Measurements from ENCODE around the gene HMGXB4. TPM values are rescaled to one million over a fixed set of nuclear protein-coding genes. Genes with fewer than 3 reads are reported as not detected.

The HMGXB4 gene
- total RNA-seq, 1 experiment from 2014 or later = 27.2 TPM

- peaks cover 57% of the 10 kb centered on the region for H3K36me3 Mint-ChIP-seq (ENCODE audit: insufficient read depth, unreplicated experiment)
- intact Hi-C loops (cut with micrococcal nuclease) = no loop called here
- TF ChIP-seq CTCF (IDR thresholded peaks at IDR 0.05; ENCODE audit: unreplicated experiment) = no peak
- H3K9me3 Mint-ChIP-seq (ENCODE audit: unreplicated experiment) = no peaks in the 10 kb centered on the region
- ChIA-PET CTCF (no interaction called here), POLR2A (no interaction called here)
- peaks cover 18% of the 10 kb centered on the region for H3K4me1 Mint-ChIP-seq (ENCODE audit: insufficient read depth, unreplicated experiment)
- no TSS peak for BruUV-seq (replicated peaks)
- no peak overlapping the region for H3K27ac Mint-ChIP-seq (ENCODE audit: low read depth, unreplicated experiment)
- H3K27me3 Mint-ChIP-seq (ENCODE audit: insufficient read depth, unreplicated experiment) = no peaks in the 10 kb centered on the region
- H3K4me3 Mint-ChIP-seq (ENCODE audit: unreplicated experiment) = no peak overlapping the region
- DNase-seq (ENCODE audit: unreplicated experiment) = no peak
These were observed 18.7 kb downstream of the HMGXB4 start for GRCh38 chr22:35276019-35276418.

GRCh38 chr22:35288116-35288515 lies 30.8 kb downstream of the HMGXB4 start:
- Mint-ChIP-seq H3K9me3 (ENCODE audit: unreplicated experiment) (no peaks in the 10 kb centered on the region), H3K4me3 (ENCODE audit: unreplicated experiment) (no peak overlapping the region), H3K4me1 (ENCODE audit: insufficient read depth, unreplicated experiment) (no peaks in the 10 kb centered on the region), H3K36me3 (ENCODE audit: insufficient read depth, unreplicated experiment) (peaks cover 73% of the 10 kb centered on the region), H3K27ac (ENCODE audit: low read depth, unreplicated experiment) (no peak overlapping the region), H3K27me3 (ENCODE audit: insufficient read depth, unreplicated experiment) (no peaks in the 10 kb centered on the region)
- CTCF ChIA-PET = no interaction called here
- no peak for TF ChIP-seq CTCF (IDR thresholded peaks at IDR 0.05; ENCODE audit: unreplicated experiment)
- intact Hi-C loops (cut with micrococcal nuclease) = no loop called here
- no peak for DNase-seq (ENCODE audit: unreplicated experiment)
- BruUV-seq (replicated peaks) = no TSS peak
- POLR2A ChIA-PET = interaction anchor here (2.2 kb wide), 1 partner anchor 12 kb away, joined by 13 read pairs; the partner anchor contains the start of gene TOM1

GRCh38 chr22:35292786-35293185 lies 35.5 kb downstream of the HMGXB4 start:
- Mint-ChIP-seq H3K27ac (ENCODE audit: low read depth, unreplicated experiment) (no peak overlapping the region), H3K36me3 (ENCODE audit: insufficient read depth, unreplicated experiment) (peaks cover 50% of the 10 kb centered on the region), H3K4me1 (ENCODE audit: insufficient read depth, unreplicated experiment) (no peaks in the 10 kb centered on the region), H3K9me3 (ENCODE audit: unreplicated experiment) (no peaks in the 10 kb centered on the region), H3K27me3 (ENCODE audit: insufficient read depth, unreplicated experiment) (no peaks in the 10 kb centered on the region), H3K4me3 (ENCODE audit: unreplicated experiment) (no peak overlapping the region)
- no TSS peak for BruUV-seq (replicated peaks)
- CTCF ChIA-PET = no interaction called here
- intact Hi-C loops (cut with micrococcal nuclease) = no loop called here
- no peak for DNase-seq (ENCODE audit: unreplicated experiment)
- POLR2A ChIA-PET = no interaction called here
- no peak for TF ChIP-seq CTCF (IDR thresholded peaks at IDR 0.05; ENCODE audit: unreplicated experiment)

GRCh38 chr22:35296051-35296450 lies 38.8 kb downstream of the HMGXB4 start:
- Mint-ChIP-seq H3K27me3 (ENCODE audit: insufficient read depth, unreplicated experiment) (no peaks in the 10 kb centered on the region), H3K9me3 (ENCODE audit: unreplicated experiment) (no peaks in the 10 kb centered on the region), H3K27ac (ENCODE audit: low read depth, unreplicated experiment) (no peak overlapping the region), H3K4me1 (ENCODE audit: insufficient read depth, unreplicated experiment) (peaks cover under 1% of the 10 kb centered on the region), H3K36me3 (ENCODE audit: insufficient read depth, unreplicated experiment) (peaks cover 30% of the 10 kb centered on the region), H3K4me3 (ENCODE audit: unreplicated experiment) (no peak overlapping the region)
- no peak for TF ChIP-seq CTCF (IDR thresholded peaks at IDR 0.05; ENCODE audit: unreplicated experiment)
- no TSS peak for BruUV-seq (replicated peaks)
- POLR2A ChIA-PET = no interaction called here
- intact Hi-C loops (cut with micrococcal nuclease) = no loop called here
- CTCF ChIA-PET = no interaction called here
- no peak for DNase-seq (ENCODE audit: unreplicated experiment)

All from MCF 10A (cell line).